Measurements from ENCODE around the gene CRELD1. TPM values are rescaled to one million over a fixed set of nuclear protein-coding genes. Genes with fewer than 3 reads are reported as not detected.

CRELD1 gene
- total and polyA plus RNA-seq, 2 of the 13 experiments (the other 11 are each of a cell fraction or from before 2014, with no cell fraction given): 27.1 to 61.9 TPM

DNA sequence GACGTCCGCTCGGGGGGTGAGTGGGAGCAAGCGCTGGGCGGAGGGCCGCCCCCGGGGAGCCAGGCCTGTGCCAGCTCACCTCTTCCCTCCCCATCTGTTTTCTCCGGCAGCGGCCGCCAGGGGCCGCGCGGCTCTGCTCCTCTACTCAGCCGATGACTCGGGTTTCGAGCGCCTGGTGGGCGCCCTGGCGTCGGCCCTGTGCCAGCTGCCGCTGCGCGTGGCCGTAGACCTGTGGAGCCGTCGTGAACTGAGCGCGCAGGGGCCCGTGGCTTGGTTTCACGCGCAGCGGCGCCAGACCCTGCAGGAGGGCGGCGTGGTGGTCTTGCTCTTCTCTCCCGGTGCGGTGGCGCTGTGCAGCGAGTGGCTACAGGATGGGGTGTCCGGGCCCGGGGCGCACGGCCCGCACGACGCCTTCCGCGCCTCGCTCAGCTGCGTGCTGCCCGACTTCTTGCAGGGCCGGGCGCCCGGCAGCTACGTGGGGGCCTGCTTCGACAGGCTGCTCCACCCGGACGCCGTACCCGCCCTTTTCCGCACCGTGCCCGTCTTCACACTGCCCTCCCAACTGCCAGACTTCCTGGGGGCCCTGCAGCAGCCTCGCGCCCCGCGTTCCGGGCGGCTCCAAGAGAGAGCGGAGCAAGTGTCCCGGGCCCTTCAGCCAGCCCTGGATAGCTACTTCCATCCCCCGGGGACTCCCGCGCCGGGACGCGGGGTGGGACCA lies 632 bp upstream of the CRELD1 start (continued):
- TF ChIP-seq, protein P1, sequence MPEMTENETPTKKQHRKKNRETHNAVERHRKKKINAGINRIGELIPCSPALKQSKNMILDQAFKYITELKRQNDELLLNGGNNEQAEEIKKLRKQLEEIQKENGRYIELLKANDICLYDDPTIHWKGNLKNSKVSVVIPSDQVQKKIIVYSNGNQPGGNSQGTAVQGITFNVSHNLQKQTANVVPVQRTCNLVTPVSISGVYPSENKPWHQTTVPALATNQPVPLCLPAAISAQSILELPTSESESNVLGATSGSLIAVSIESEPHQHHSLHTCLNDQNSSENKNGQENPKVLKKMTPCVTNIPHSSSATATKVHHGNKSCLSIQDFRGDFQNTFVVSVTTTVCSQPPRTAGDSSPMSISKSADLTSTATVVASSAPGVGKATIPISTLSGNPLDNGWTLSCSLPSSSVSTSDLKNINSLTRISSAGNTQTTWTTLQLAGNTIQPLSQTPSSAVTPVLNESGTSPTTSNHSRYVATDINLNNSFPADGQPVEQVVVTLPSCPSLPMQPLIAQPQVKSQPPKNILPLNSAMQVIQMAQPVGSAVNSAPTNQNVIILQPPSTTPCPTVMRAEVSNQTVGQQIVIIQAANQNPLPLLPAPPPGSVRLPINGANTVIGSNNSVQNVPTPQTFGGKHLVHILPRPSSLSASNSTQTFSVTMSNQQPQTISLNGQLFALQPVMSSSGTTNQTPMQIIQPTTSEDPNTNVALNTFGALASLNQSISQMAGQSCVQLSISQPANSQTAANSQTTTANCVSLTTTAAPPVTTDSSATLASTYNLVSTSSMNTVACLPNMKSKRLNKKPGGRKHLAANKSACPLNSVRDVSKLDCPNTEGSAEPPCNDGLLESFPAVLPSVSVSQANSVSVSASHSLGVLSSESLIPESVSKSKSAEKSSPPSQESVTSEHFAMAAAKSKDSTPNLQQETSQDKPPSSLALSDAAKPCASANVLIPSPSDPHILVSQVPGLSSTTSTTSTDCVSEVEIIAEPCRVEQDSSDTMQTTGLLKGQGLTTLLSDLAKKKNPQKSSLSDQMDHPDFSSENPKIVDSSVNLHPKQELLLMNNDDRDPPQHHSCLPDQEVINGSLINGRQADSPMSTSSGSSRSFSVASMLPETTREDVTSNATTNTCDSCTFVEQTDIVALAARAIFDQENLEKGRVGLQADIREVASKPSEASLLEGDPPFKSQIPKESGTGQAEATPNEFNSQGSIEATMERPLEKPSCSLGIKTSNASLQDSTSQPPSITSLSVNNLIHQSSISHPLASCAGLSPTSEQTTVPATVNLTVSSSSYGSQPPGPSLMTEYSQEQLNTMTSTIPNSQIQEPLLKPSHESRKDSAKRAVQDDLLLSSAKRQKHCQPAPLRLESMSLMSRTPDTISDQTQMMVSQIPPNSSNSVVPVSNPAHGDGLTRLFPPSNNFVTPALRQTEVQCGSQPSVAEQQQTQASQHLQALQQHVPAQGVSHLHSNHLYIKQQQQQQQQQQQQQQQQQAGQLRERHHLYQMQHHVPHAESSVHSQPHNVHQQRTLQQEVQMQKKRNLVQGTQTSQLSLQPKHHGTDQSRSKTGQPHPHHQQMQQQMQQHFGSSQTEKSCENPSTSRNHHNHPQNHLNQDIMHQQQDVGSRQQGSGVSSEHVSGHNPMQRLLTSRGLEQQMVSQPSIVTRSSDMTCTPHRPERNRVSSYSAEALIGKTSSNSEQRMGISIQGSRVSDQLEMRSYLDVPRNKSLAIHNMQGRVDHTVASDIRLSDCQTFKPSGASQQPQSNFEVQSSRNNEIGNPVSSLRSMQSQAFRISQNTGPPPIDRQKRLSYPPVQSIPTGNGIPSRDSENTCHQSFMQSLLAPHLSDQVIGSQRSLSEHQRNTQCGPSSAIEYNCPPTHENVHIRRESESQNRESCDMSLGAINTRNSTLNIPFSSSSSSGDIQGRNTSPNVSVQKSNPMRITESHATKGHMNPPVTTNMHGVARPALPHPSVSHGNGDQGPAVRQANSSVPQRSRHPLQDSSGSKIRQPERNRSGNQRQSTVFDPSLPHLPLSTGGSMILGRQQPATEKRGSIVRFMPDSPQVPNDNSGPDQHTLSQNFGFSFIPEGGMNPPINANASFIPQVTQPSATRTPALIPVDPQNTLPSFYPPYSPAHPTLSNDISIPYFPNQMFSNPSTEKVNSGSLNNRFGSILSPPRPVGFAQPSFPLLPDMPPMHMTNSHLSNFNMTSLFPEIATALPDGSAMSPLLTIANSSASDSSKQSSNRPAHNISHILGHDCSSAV (CRISPR knock-in tag; IDR thresholded peaks at IDR 0.05; ENCODE audit: borderline replicate concordance): peak; percentile 13; the same call in 1 of the 2 replicates
- peak; percentile 90; the same call in 1 of the 2 replicates for TF ChIP-seq ZNF446 (CRISPR knock-in tag; IDR thresholded peaks at IDR 0.05)
- TF ChIP-seq ARNT (IDR thresholded peaks at IDR 0.05): no peak
- TF ChIP-seq WIZ (CRISPR knock-in tag; IDR thresholded peaks at IDR 0.05): no peak; the same call in 1 of the 2 replicates
- no peak for TF ChIP-seq ZFP82 (CRISPR knock-in tag; IDR thresholded peaks at IDR 0.05; ENCODE audit: borderline replicate concordance)
- TF ChIP-seq ZNF230 (CRISPR knock-in tag; IDR thresholded peaks at IDR 0.05): peak; percentile 41; the same call in 1 of the 2 replicates
- TF ChIP-seq THAP11 (CRISPR knock-in tag; IDR thresholded peaks at IDR 0.05): peak; percentile 47; the same call in 1 of the 2 replicates
- TF ChIP-seq ZNF567 (CRISPR knock-in tag; IDR thresholded peaks at IDR 0.05; ENCODE audit: borderline replicate concordance): no peak
- TF ChIP-seq RORA (CRISPR knock-in tag; IDR thresholded peaks at IDR 0.05): no peak
- TF ChIP-seq, protein P2, sequence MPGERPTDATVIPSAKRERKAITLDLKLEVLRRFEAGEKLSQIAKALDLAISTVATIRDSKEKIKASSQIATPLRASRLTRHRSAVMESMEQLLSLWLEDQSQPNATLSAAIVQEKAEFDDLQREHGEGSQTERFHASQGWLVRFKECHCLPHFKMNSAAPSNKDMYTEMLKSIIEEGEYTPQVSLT (CRISPR knock-in tag; IDR thresholded peaks at IDR 0.05; ENCODE audit: borderline replicate concordance, low read depth): no peak
- TF ChIP-seq GATA4 (IDR thresholded peaks at IDR 0.05; ENCODE audit: borderline replicate concordance, low read depth): no peak
- TF ChIP-seq ZNF768 (CRISPR knock-in tag; IDR thresholded peaks at IDR 0.05): peak; percentile 53
- 0 out of 2 replicates have a peak, but pooled peaks have one; percentile 35 for TF ChIP-seq BORCS8-MEF2B (CRISPR knock-in tag; IDR thresholded peaks at IDR 0.05)
- no peak for TF ChIP-seq IKZF1 (IDR thresholded peaks at IDR 0.05)
- 0 out of 2 replicates have a peak, but pooled peaks have one; percentile 34 for TF ChIP-seq KLF9 (CRISPR knock-in tag; IDR thresholded peaks at IDR 0.05; ENCODE audit: low read depth)
- no peak for TF ChIP-seq CBX2 (IDR thresholded peaks at IDR 0.05; ENCODE audit: low read depth, low read length)
- TF ChIP-seq CBX2 (CRISPR knock-in tag; IDR thresholded peaks at IDR 0.05; ENCODE audit: low read depth): no peak
- TF ChIP-seq, protein P3, sequence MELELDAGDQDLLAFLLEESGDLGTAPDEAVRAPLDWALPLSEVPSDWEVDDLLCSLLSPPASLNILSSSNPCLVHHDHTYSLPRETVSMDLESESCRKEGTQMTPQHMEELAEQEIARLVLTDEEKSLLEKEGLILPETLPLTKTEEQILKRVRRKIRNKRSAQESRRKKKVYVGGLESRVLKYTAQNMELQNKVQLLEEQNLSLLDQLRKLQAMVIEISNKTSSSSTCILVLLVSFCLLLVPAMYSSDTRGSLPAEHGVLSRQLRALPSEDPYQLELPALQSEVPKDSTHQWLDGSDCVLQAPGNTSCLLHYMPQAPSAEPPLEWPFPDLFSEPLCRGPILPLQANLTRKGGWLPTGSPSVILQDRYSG (CRISPR knock-in tag; IDR thresholded peaks at IDR 0.05): peak; percentile 15
- TF ChIP-seq, protein P4, sequence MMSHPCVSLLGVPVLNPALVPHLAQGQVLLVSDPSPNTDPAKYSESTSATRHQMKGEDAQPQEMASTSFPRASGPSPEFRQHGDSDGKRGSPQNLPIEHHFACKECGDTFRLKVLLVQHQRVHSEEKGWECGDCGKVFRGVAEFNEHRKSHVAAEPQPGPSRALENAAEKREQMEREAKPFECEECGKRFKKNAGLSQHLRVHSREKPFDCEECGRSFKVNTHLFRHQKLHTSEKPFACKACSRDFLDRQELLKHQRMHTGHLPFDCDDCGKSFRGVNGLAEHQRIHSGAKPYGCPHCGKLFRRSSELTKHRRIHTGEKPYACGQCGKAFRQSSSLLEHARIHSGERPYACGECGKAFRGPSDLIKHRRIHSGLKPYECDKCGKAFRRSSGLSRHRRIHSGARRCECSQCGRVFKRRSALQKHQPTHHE (CRISPR knock-in tag; IDR thresholded peaks at IDR 0.05; ENCODE audit: borderline replicate concordance): peak; percentile 46; the same call in 1 of the 2 replicates
